GM12878 (cell line): ENCODE data around the gene ASH1L. TPM values are rescaled to one million over a fixed set of nuclear protein-coding genes. Genes with fewer than 3 reads are reported as not detected.

Experiments used
- ATAC-seq: fragments of 200-7000 bp; cut with Tn5 transposase; 3 replicates; pipeline ENCODE4 v1.9.1; 2020; ENCODE audit warnings: mild to moderate bottlenecking, moderate library complexity
- BruUV-seq: library from RNA; stranded (reverse); fragments of 400-500 nt; replicated peaks from 2 replicates; lab custom pipeline; 2021; lab: Mats Ljungman, UMichigan
- CTCF ChIA-PET: fragments of 300-600 bp; sonication (Branson Sonifier 250); formaldehyde crosslinking; extraction: SDS; loops from one replicate; lab custom pipeline; 2021; ENCODE audit warnings: inconsistent platforms; lab: Yijun Ruan, JAX
- POLR2A ChIA-PET: fragments of 350-600 bp; formaldehyde crosslinking; extraction: SDS; loops from one replicate; lab custom pipeline; 2021; ENCODE audit warnings: inconsistent platforms; lab: Charles Lee
- RAD21 ChIA-PET: fragments of 300-600 bp; sonication (Branson Sonifier 250); formaldehyde crosslinking; loops from one replicate; lab custom pipeline; 2023; ENCODE audit warnings: antibody characterized with exemption; ENCODE audit not compliant: unreplicated experiment; lab: Charles Lee
- SMC1A ChIA-PET: fragments of 300-600 bp; sonication (Branson Sonifier 250); formaldehyde crosslinking; loops from one replicate; lab custom pipeline; 2023; ENCODE audit not compliant: unreplicated experiment, uncharacterized antibody; lab: Charles Lee
- DNase-seq: peaks from one replicate; pipeline ENCODE4 v3.0.0-alpha.2; 2011; ENCODE audit warnings: low read depth, low spot score
- FAIRE-seq: peaks from 3 replicates; lab custom pipeline; 2011; peaks lifted over from hg19 to GRCh38; lab: Jason Lieb, UNC
- H2AFZ ChIP-seq: 2 replicates; pipeline ENCODE4 v1.6.0; 2011; ENCODE audit warnings: low read depth, low read length, control low read depth; ENCODE audit not compliant: control insufficient read depth
- H3K27ac ChIP-seq: 2 replicates; pipeline ENCODE4 v1.5.1; 2011; ENCODE audit warnings: control low read depth; ENCODE audit not compliant: control insufficient read depth, insufficient read depth
- H3K27me3 ChIP-seq, 2 experiments: replicated peaks in 1 of 2; 2 replicates each; pipeline versions ENCODE4 v1.6.0 to v1.6.1; 2011; ENCODE audit warnings: low read length in 1 of 2; ENCODE audit not compliant: control insufficient read depth in 2 of 2, insufficient read depth in 2 of 2
- H3K36me3 ChIP-seq, 2 experiments: 2 replicates each; pipeline ENCODE4 v1.5.1; 2011; ENCODE audit warnings: low read length in 1 of 2; ENCODE audit not compliant: control insufficient read depth in 2 of 2, insufficient read depth in 2 of 2
- H3K4me1 ChIP-seq: 2 replicates; pipeline ENCODE4 v1.6.1; 2011; ENCODE audit warnings: mild to moderate bottlenecking, low read length, moderate library complexity, mixed read lengths; ENCODE audit not compliant: control insufficient read depth, insufficient read depth
- H3K4me2 ChIP-seq: 2 replicates; pipeline ENCODE4 v1.6.0; 2011; ENCODE audit warnings: control low read depth; ENCODE audit not compliant: control insufficient read depth, insufficient read depth
- H3K4me3 ChIP-seq: fragments of 200-600 bp; sonication (generic); 2 replicates; pipeline ENCODE4 v1.5.1; 2016
- H3K79me2 ChIP-seq: 2 replicates; pipeline ENCODE4 v1.6.0; 2011; ENCODE audit warnings: low read length; ENCODE audit not compliant: control insufficient read depth, insufficient read depth
- H3K9ac ChIP-seq: 2 replicates; pipeline ENCODE4 v1.8.0; 2011; ENCODE audit warnings: low read length, control low read depth, mixed read lengths; ENCODE audit not compliant: control insufficient read depth, insufficient read depth
- H3K9me3 ChIP-seq: replicated peaks from 3 replicates; pipeline ENCODE4 v1.5.1; 2011; ENCODE audit warnings: mild to moderate bottlenecking, low read length; ENCODE audit not compliant: control insufficient read depth, insufficient read depth
- H4K20me1 ChIP-seq: 2 replicates; pipeline ENCODE4 v1.6.0; 2011; ENCODE audit not compliant: control insufficient read depth, insufficient read depth
- CBX3 ChIP-seq: fragments of 200-600 bp; sonication (generic); IDR thresholded peaks from 2 replicates; pipeline ENCODE4 v1.6.1; 2016; ENCODE audit warnings: low read depth, borderline replicate concordance
- FOXK2 ChIP-seq: fragments of 450-650 bp; IDR thresholded peaks from 2 replicates; pipeline ENCODE4 v1.6.1; 2017; ENCODE audit warnings: mild to moderate bottlenecking, moderate library complexity
- GATAD2B ChIP-seq: fragments of 450-650 bp; conservative IDR thresholded peaks from 2 replicates; pipeline ENCODE4 v1.6.1; 2017; ENCODE audit warnings: low read depth, mild to moderate bottlenecking, moderate library complexity
- IKZF1 ChIP-seq: fragments of 450-650 bp; conservative IDR thresholded peaks from 2 replicates; pipeline ENCODE4 v1.6.1; 2017; ENCODE audit warnings: antibody characterized with exemption, mild to moderate bottlenecking
- MEF2B ChIP-seq: fragments of 450-650 bp; IDR thresholded peaks from 2 replicates; pipeline ENCODE4 v1.6.1; 2018; ENCODE audit warnings: mild to moderate bottlenecking, moderate library complexity; ENCODE audit not compliant: partially characterized antibody, poor library complexity, severe bottlenecking
- RAD21 ChIP-seq: IDR thresholded peaks from 2 replicates; pipeline ENCODE4 v1.6.1; 2011; ENCODE audit warnings: mild to moderate bottlenecking, low read depth, low read length, moderate library complexity; ENCODE audit not compliant: insufficient read depth
- SP1 ChIP-seq: IDR thresholded peaks from one replicate; pipeline ENCODE4 v1.6.1; 2011; ENCODE audit warnings: low read depth, low read length
- STAT3 ChIP-seq: IDR thresholded peaks from 2 replicates; pipeline ENCODE4 v1.6.1; 2011; ENCODE audit warnings: low read depth, low read length, improper control_type of control experiment
- YY1 ChIP-seq: IDR thresholded peaks from 2 replicates; pipeline ENCODE4 v1.6.1; 2011; ENCODE audit warnings: low read depth, mild to moderate bottlenecking, low read length
- WGBS: methylation state at CpG from one replicate; pipeline ENCODE4 v1.1.6; 2016; ENCODE audit warnings: low lambda C conversion rate; ENCODE audit not compliant: insufficient replicate concordance, insufficient coverage; ENCODE audit errors: missing lambda C conversion rate; 5-methylcytosine and 5-hydroxymethylcytosine counted together
- in situ Hi-C: fragments of 300-500 bp; cut with MboI; formaldehyde crosslinking; loops from 9 replicates; pipeline ENCODE4 v1.14.3; 2018; ENCODE audit warnings: mixed read lengths
- intact Hi-C: fragments of 100-400 bp; cut with micrococcal nuclease; formaldehyde crosslinking; loops from one replicate; pipeline ENCODE4 v1.14.2; 2022; ENCODE audit not compliant: unreplicated experiment
- polyA plus RNA-seq, 11 experiments: library from polyadenylated mRNA; depleted of rRNA in 4 of 11; unstranded in 6 of 11; stranded (reverse) in 5 of 11; fragments of >200 nt; fragmentation: Nextera tagmentation in 4 of 11; fragmentation: Illumina TruSeq in 1 of 11; extraction: Ambion mirVana in 4 of 11; extraction: Trizol in 1 of 11; gene quantifications; 1 replicate in 1 of 11; 2 replicates in 10 of 11; pipeline versions ENCODE4 v1.2.1 to v1.2.3, GENCODE V29; 2011 to 2016; ENCODE audit warnings: inconsistent platforms in 2 of 11, missing spikeins in 2 of 11, low read depth in 1 of 11
- total RNA-seq, 4 experiments: library from RNA; depleted of rRNA in 3 of 4; stranded (reverse); fragments of >200 nt in 3 of 4; fragmentation: Illumina TruSeq in 1 of 4; extraction: Trizol in 1 of 4; gene quantifications; 2 replicates each; pipeline versions ENCODE4 v1.2.1 to v1.2.3, GENCODE V29; 2013 to 2021

The ASH1L gene
- total and polyA plus RNA-seq, 10 of the 15 experiments (the other 5 are each of a cell fraction or from before 2014, with no cell fraction given) = 1.7 to 23.9 (median 16.6) TPM

DNA sequence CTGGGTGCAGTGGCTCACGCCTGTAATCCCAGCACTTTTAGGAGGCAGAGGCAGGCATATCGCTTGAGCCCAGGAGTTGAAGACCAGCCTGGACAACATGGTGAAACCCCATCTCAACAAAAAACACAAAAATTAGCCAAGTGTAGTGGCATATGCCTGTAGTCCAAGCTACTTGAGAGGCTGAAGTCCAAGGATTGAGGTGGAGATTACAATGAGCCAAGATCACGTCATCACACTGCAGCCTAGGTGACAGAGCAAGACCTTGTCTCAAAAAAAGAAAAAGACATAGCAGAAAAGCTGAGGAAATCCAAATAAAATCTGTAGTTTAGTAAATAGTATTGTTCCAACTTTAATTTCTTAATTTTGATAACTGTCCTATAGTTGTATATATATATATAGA lies 11.5 kb upstream of the ASH1L start:
- Histone ChIP-seq H3K4me2 (no peak overlapping the region), H4K20me1 (no peaks in the 10 kb centered on the region), H3K27me3 (no peaks in the 10 kb centered on the region), H2AFZ (no peak overlapping the region), H3K4me3 (no peak overlapping the region), H3K9ac (no peak overlapping the region), H3K27ac (no peak overlapping the region), H3K79me2 (peaks cover 13% of the 10 kb centered on the region), H3K9me3 (no peaks in the 10 kb centered on the region), H3K4me1 (peaks cover 4% of the 10 kb centered on the region), H3K36me3 (no peaks in the 10 kb centered on the region; a peak in 1 of 4 replicates)
- RAD21 ChIA-PET = no interaction called here
- no TSS peak for BruUV-seq
- FAIRE-seq (no peak), ATAC-seq (no peak), DNase-seq (no peak)
- intact Hi-C loops (no loop called here), in situ Hi-C loops (no loop called here)
- SMC1A ChIA-PET = interaction anchor here (0.6 to 1.2 kb wide), 3 partner anchors 46 to 182 kb away, joined by 3 to 4 read pairs (median 3); no protein-coding TSS in a partner anchor
- WGBS = 98% methylated on average over 3 of the region's 3 CpGs
- no peak for TF ChIP-seq RAD21
- TF ChIP-seq GATAD2B = no peak
- TF ChIP-seq FOXK2 = no peak
- TF ChIP-seq SP1 = no peak
- no peak for TF ChIP-seq YY1
- TF ChIP-seq IKZF1 = no peak
- TF ChIP-seq MEF2B = no peak
- TF ChIP-seq STAT3 = no peak
- TF ChIP-seq CBX3 = no peak
- CTCF ChIA-PET = interaction anchor here (0.7 to 2.3 kb wide), 3 partner anchors 323 to 1115 kb away, joined by 3 to 10 read pairs (median 4); no protein-coding TSS in a partner anchor
- POLR2A ChIA-PET = no interaction called here
